Measurements from ENCODE around the gene ERMAP. TPM values are rescaled to one million over a fixed set of nuclear protein-coding genes. Genes with fewer than 3 reads are reported as not detected.

Gene ERMAP
- total RNA-seq, 8 experiments from 2014 or later = 4.3 to 17.2 (median 10.0) TPM

DNA sequence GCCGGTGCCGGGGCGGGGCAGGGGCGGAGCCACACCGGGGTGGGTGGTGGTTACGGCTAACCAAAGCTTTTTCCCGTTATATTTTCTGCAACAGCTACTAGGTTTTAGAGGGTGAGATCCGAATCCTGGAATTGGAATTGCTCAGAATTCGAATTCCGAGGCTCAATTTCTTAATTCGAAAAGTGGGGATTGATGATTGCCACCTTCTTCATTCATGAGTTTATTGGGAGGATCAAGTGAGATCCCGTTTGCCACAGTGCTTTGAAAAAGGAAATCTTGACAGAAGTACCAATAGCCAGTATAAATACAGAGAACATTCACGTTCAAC is 482 bp downstream of the ERMAP start:
- Histone ChIP-seq H3K27ac (peak overlapping the region in 1 of 2 donors; percentile 99), H3K4me3 (peak overlapping the region; percentile 64 to 95 (median 88)), H3K4me1 (replicated peaks in 1 of 2) (peaks cover 0 to 8% of the 10 kb centered on the region in 2 donors)
- ATAC-seq (replicated peaks in 6 of 8) = peak in 2 of 8 experiments; percentile 73 to 81
- in situ Hi-C loops (cut with MboI; ENCODE audit: low pct_unique_long_range_greater_than_20kb in 2 of 9, low sequenced_read_pairs in 9 of 9, unreplicated experiment in 9 of 9) = no loop called here
- 0 to 20% (median 0%) methylated on average over 1 to 7 of the region's 13 CpGs; no CpG with 5 or more reads in 1 of the 10 experiments for WGBS, 10 experiments

DNA sequence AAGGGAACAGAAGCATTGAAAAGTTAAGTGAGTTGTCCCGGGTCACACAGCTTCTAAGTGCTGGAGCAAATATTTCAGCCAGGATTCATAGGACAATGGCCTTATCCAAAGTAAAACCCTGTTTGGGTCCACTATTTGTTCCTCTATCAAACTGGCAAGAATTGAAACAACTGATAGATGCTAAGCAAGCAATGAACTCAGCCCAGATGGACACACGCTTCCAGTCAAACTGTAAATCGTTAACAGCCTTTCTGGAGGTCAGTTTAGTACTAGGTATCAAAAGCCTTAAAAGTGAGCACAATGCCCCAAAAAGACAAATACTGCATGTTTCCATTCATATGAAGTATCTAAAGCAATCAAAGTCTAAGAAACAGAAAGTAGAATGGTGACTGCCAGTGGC is 1.1 kb downstream of the ERMAP start:
- in situ Hi-C loops (cut with MboI; ENCODE audit: low pct_unique_long_range_greater_than_20kb in 2 of 9, low sequenced_read_pairs in 9 of 9, unreplicated experiment in 9 of 9) = no loop called here

DNA sequence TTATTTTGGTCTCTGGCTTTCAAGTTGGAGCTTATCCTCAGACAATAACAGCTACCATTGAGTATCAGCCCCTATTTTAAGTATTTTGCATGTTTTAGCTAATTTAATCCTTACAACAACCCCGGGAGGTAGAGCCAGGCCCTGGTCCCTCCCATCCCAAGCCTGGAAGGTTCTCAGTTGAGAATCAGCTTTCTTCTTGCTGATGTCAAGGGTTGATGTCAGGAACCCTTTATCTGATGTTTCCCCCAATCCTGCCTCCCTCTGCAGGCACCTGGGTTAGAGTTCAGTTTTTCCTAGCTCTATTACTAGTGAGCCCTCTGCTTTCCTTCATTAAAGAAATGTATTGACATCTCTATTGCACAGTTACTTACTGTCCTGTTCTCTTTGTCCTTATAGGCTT is 3.9 kb downstream of the ERMAP start:
- no peak overlapping the region for H3K4me3 ChIP-seq
- H3K27ac ChIP-seq = no peak overlapping the region
- no peak for ATAC-seq (replicated peaks in 6 of 8)
- peaks cover 7 to 16% of the 10 kb centered on the region in 2 donors for H3K4me1 ChIP-seq (replicated peaks in 1 of 2)
- 0 to 92% (median 37%) methylated on average over 1 of the region's 1 CpG; no CpG with 5 or more reads in 4 of the 10 experiments for WGBS, 10 experiments
- in situ Hi-C loops (cut with MboI; ENCODE audit: low pct_unique_long_range_greater_than_20kb in 2 of 9, low sequenced_read_pairs in 9 of 9, unreplicated experiment in 9 of 9) = no loop called here

More for the DNA sequence above, 1.1 kb downstream of the ERMAP start:
- no peak overlapping the region for H3K4me3 ChIP-seq
- no peak for ATAC-seq (replicated peaks in 6 of 8)
- peaks cover 3 to 12% of the 10 kb centered on the region in 2 donors for H3K4me1 ChIP-seq (replicated peaks in 1 of 2)
- no peak overlapping the region for H3K27ac ChIP-seq
- WGBS, 10 experiments = 78 to 100% (median 93%) methylated on average over 1 to 3 of the region's 3 CpGs

DNA sequence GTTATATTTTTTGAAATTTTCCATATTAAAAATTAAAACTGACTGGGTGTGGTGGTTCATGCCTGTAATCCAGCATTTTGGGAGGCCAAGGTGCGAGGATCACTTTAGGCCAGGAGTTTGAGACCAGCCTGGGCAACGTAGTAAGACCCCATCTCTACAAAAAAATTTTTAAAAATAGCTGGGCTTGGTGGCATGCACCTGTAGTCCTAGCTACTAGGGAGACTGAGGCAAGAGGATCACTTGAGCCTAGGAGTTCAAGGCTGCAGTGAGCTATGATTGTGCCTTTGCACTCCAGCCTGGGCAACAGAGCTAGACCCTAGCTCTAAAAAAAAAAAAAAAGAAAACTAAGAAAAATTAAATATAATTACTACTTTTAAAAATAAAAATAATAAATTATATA is 4.8 kb downstream of the ERMAP start:
- WGBS, 10 experiments = 80 to 100% (median 98%) methylated on average over 1 to 2 of the region's 2 CpGs; no CpG with 5 or more reads in 2 of the 10 experiments
- no peak for ATAC-seq (replicated peaks in 6 of 8)
- no peak overlapping the region for H3K27ac ChIP-seq
- in situ Hi-C loops (cut with MboI; ENCODE audit: low pct_unique_long_range_greater_than_20kb in 2 of 9, low sequenced_read_pairs in 9 of 9, unreplicated experiment in 9 of 9) = no loop called here
- H3K4me3 ChIP-seq = no peak overlapping the region
- peaks cover 7 to 9% of the 10 kb centered on the region in 2 donors for H3K4me1 ChIP-seq (replicated peaks in 1 of 2)

DNA sequence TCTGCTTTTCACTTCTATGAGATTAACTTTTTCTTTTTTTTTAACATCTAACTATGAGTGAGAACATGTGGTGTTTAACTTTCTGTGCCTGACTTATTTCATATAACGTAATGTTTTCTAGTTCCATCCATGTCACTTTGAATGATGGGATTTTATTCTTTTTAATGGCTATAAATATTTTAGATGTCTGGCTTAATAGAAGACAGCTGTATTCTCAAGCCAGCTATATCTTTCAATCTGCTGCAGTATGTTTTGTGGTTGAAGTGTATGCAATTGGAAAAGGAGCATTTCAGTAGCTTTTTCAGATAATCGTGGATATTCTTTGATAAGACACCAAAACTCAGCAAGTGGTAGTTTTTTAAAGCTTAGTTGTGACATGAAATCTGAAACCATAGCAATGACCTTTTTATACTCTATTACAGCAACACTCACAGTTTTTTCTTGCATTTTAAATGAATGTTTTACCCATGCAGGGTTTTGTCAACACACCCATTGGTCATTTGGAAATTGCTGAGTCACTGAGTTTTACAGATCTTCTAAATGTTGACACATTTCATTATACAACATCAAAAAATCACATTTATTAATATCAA is 6.0 kb downstream of the ERMAP start:
- WGBS, 10 experiments = 0 to 83% (median 61%) methylated on average over 1 to 2 of the region's 2 CpGs
- Histone ChIP-seq H3K27ac (no peak overlapping the region), H3K4me3 (no peak overlapping the region), H3K4me1 (replicated peaks in 1 of 2) (peaks cover 7 to 9% of the 10 kb centered on the region in 2 donors)
- peak in 3 of 8 experiments; percentile 36 to 87 (median 82) for ATAC-seq (replicated peaks in 6 of 8)
- in situ Hi-C loops (cut with MboI; ENCODE audit: low pct_unique_long_range_greater_than_20kb in 2 of 9, low sequenced_read_pairs in 9 of 9, unreplicated experiment in 9 of 9) = no loop called here

DNA sequence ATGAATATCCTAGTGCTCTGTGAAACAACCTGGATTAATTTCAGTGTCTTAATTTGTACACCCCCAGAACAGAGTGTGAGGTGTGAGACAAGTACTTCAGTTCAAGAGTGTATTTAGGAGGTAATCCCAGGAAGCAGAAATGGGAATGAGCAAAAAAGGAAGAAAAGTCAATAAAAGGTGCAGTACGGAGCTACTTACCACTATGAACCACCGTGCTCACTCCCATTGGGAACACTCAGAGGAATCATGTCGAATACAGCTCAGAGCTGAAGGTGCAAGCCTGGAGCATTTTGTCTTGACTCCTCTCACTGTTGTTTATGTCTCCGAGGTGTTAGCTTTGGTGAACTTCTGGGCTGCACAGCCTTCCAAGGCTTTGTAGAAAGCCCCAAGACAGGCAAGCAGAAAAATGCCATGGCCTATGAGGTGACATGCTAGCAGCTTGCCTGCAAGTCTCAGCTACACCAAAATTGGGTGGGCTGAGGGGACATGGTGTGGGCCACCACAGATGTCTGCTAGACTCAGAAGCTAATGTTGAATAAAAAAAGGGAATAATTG is 7.6 kb downstream of the ERMAP start:
- 83 to 100% (median 95%) methylated on average over 3 to 4 of the region's 4 CpGs; no CpG with 5 or more reads in 2 of the 10 experiments for WGBS, 10 experiments
- Histone ChIP-seq H3K4me3 (no peak overlapping the region), H3K4me1 (replicated peaks in 1 of 2) (peaks cover 7 to 9% of the 10 kb centered on the region in 2 donors), H3K27ac (no peak overlapping the region)
- no peak for ATAC-seq (replicated peaks in 6 of 8)
- in situ Hi-C loops (cut with MboI; ENCODE audit: low pct_unique_long_range_greater_than_20kb in 2 of 9, low sequenced_read_pairs in 9 of 9, unreplicated experiment in 9 of 9) = no loop called here

DNA sequence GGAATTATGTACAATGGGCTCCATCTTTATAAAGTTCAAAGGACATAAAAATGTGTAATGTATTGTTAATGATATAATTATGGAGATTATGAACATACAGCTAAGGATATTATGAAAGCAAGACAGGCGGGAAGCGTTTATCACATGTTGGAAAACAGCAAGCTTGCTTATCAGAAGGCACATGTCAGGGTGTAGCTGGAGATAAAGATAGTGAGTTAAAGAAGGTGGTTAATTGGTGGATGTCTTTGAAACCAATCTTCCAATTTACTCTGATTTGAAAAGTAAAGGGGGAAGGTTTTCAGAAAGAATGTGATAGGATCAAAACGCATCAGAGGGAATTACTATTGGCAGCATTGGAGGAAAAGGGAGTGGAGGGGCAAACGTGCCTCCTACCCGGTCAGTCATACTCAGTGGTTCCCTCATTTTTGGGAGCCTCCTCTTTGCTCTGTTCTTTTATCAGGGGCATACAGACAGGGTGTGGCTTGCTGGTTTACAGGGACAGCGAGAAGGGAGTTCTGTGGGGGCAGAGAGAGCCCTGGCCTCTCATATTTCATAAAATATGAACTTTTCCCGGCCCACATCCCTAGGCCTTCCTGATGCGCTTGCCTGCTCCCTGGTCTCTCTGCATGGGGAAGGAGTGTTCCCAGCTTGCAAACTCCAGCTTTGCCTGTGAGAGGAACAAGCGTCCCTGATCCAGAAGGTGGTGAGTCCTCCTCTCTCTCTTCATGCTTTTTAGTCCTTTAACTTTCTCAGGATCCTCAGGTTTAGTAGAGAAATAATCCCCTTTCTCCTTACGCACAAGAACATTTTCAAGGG is 8.3 kb downstream of the ERMAP start:
- Histone ChIP-seq H3K27ac (no peak overlapping the region), H3K4me3 (no peak overlapping the region), H3K4me1 (replicated peaks in 1 of 2) (peaks cover 7 to 9% of the 10 kb centered on the region in 2 donors)
- peak in 1 of 8 experiments; percentile 22 for ATAC-seq (replicated peaks in 6 of 8)
- in situ Hi-C loops (cut with MboI; ENCODE audit: low pct_unique_long_range_greater_than_20kb in 2 of 9, low sequenced_read_pairs in 9 of 9, unreplicated experiment in 9 of 9) = no loop called here
- 60 to 100% (median 89%) methylated on average over 4 to 10 of the region's 10 CpGs for WGBS, 10 experiments

DNA sequence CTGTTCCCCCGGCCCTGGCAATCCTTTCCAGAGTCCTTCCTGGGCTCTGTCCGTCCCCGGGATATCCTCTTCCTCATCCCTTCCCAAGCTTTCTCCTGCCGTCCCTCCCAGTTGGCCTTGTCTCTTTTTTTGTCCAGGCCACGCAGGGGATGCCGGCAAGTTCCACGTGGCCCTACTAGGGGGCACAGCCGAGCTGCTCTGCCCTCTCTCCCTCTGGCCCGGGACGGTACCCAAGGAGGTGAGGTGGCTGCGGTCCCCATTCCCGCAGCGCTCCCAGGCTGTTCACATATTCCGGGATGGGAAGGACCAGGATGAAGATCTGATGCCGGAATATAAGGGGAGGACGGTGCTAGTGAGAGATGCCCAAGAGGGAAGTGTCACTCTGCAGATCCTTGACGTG is 13.7 kb downstream of the ERMAP start:
- Histone ChIP-seq H3K4me3 (no peak overlapping the region), H3K27ac (no peak overlapping the region), H3K4me1 (replicated peaks in 1 of 2) (no peaks in the 10 kb centered on the region)
- 80 to 100% (median 87%) methylated on average over 1 to 11 of the region's 17 CpGs; no CpG with 5 or more reads in 1 of the 10 experiments for WGBS, 10 experiments
- in situ Hi-C loops (cut with MboI; ENCODE audit: low pct_unique_long_range_greater_than_20kb in 2 of 9, low sequenced_read_pairs in 9 of 9, unreplicated experiment in 9 of 9) = no loop called here
- ATAC-seq (replicated peaks in 6 of 8) = no peak

DNA sequence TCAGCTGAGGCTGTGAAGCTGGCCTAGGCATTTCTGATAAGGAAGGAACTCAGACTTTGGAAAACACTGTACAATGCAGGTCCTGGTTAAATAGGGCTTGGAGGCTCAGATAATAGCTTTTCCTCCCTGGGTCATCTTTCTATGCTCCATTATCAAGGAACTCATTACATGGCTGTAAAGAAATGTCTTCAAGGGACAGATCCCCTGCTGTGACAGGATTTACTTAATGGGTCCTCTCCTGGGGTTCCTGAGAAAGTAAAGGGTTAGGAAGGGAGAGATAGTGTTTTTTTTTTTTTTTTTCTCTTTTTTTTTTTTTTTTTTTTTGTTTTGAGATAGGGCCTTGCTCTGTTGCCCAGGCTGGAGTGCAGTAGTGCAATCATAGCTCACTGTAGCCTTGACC is 14.4 kb downstream of the ERMAP start:
- no peak for ATAC-seq (replicated peaks in 6 of 8)
- no peaks in the 10 kb centered on the region for H3K4me1 ChIP-seq (replicated peaks in 1 of 2)
- H3K27ac ChIP-seq = no peak overlapping the region
- in situ Hi-C loops (cut with MboI; ENCODE audit: low pct_unique_long_range_greater_than_20kb in 2 of 9, low sequenced_read_pairs in 9 of 9, unreplicated experiment in 9 of 9) = no loop called here
- no peak overlapping the region for H3K4me3 ChIP-seq

DNA sequence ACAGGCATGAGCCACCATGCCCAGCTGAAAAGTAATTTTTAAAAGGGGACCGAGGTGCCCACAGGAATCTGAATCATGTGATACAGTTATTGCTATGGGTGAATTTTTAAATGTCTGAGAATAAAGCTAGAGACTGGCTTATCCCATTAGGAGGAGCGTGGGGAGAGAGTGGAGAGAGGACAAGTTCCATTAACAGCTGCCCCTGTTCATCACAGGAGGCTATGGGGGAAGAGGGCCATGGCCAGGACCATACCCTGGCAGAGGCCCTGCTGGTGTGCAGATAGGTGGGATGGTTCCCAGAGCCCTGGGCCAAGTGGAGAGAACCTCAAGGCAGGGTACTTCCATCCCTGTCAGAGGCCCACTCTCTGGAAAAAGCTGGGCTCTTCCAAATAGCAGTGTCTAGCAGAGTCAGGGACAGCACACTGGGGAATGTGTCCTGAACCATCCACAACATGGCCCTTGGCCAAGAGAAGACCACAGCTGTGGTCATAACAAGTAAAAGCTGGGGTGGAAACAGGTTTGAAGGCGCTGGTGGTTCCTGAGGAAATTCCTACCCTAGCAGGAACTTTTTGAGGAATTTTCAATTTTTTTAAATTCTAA is 15.8 kb downstream of the ERMAP start:
- in situ Hi-C loops (cut with MboI; ENCODE audit: low pct_unique_long_range_greater_than_20kb in 2 of 9, low sequenced_read_pairs in 9 of 9, unreplicated experiment in 9 of 9) = no loop called here
- WGBS, 10 experiments = 75 to 100% (median 83%) methylated on average over 1 to 3 of the region's 3 CpGs; no CpG with 5 or more reads in 1 of the 10 experiments
- no peaks in the 10 kb centered on the region for H3K4me1 ChIP-seq (replicated peaks in 1 of 2)
- no peak for ATAC-seq (replicated peaks in 6 of 8)
- no peak overlapping the region for H3K4me3 ChIP-seq
- no peak overlapping the region for H3K27ac ChIP-seq

DNA sequence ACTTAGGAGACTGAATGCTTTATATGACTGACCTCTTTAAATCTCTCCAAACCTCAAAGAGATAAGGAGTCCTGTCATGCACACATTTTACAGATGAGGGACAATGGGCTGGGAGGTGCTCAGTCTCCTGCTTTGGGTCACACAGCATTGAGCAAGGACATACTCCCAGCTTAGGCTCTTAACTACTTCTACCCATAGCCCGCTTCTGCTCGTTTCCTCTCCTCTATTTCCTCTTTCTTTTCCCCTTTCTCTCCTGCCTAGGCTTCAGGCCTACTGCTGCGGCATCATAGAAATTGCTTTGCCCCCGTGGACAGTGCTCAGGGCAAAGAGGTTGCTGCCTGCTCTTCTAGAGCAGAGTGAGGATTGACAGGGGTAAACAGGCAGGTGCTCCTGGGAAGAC is 17.1 kb downstream of the ERMAP start:
- H3K27ac ChIP-seq = no peak overlapping the region
- no peak for ATAC-seq (replicated peaks in 6 of 8)
- H3K4me3 ChIP-seq = no peak overlapping the region
- WGBS, 10 experiments = 79 to 100% (median 87%) methylated on average over 1 to 4 of the region's 4 CpGs; no CpG with 5 or more reads in 4 of the 10 experiments
- H3K4me1 ChIP-seq (replicated peaks in 1 of 2) = no peaks in the 10 kb centered on the region
- in situ Hi-C loops (cut with MboI; ENCODE audit: low pct_unique_long_range_greater_than_20kb in 2 of 9, low sequenced_read_pairs in 9 of 9, unreplicated experiment in 9 of 9) = no loop called here

DNA sequence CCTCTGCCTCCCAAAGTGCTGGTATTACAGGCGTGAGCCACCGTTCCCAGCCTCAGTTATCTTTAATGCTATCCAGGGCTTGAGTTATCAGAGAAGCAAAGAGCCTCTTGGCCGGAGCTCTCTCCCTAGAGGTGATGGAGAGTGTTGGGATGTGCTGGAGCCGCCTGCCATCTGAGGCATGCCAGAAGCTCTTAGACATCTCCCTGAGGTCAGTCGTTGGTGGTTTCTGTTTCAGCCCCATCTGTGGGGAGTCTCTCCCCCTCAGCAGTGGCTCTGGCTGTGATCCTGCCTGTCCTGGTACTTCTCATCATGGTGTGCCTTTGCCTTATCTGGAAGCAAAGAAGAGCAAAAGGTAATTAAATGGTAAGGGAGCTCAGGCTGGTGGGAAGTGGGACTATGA is 17.9 kb downstream of the ERMAP start:
- no peak overlapping the region for H3K4me3 ChIP-seq
- in situ Hi-C loops (cut with MboI; ENCODE audit: low pct_unique_long_range_greater_than_20kb in 2 of 9, low sequenced_read_pairs in 9 of 9, unreplicated experiment in 9 of 9) = no loop called here
- no peak overlapping the region for H3K27ac ChIP-seq
- no peaks in the 10 kb centered on the region for H3K4me1 ChIP-seq (replicated peaks in 1 of 2)
- 75 to 93% (median 86%) methylated on average over 2 to 5 of the region's 5 CpGs; no CpG with 5 or more reads in 4 of the 10 experiments for WGBS, 10 experiments
- ATAC-seq (replicated peaks in 6 of 8) = no peak

DNA sequence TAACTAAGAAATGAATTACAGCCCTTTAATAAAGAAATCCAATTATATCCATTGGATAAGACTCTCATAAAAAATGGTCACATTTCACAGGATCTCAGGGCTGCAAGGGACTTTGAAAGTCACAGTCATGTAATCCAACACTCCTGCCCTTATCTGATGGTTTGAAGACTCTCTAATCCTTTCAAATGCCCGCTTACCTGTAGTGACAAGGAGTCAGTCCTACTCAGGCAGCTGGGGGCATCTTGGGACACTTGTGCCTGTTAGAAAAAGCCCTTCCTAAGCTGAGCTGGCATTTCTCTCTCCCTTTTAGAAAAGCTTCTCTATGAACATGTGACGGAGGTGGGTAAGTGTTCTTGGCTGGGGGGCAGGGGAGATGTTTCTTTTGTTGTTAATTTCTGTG is 18.5 kb downstream of the ERMAP start:
- no peak overlapping the region for H3K27ac ChIP-seq
- no peak overlapping the region for H3K4me3 ChIP-seq
- ATAC-seq (replicated peaks in 6 of 8) = no peak
- 89 to 100% (median 94%) methylated on average over 1 to 2 of the region's 2 CpGs; no CpG with 5 or more reads in 4 of the 10 experiments for WGBS, 10 experiments
- in situ Hi-C loops (cut with MboI; ENCODE audit: low pct_unique_long_range_greater_than_20kb in 2 of 9, low sequenced_read_pairs in 9 of 9, unreplicated experiment in 9 of 9) = no loop called here
- H3K4me1 ChIP-seq (replicated peaks in 1 of 2) = no peaks in the 10 kb centered on the region
